Ecto neural progenitor cell (in vitro differentiated cells): ENCODE measurements around the gene C1QTNF2.

ENCODE experiments used
- DNase-seq: peaks from one replicate; pipeline ENCODE4 v3.0.0-alpha.2; 2018; ENCODE audit warnings: low spot score

Gene C1QTNF2

DNA sequence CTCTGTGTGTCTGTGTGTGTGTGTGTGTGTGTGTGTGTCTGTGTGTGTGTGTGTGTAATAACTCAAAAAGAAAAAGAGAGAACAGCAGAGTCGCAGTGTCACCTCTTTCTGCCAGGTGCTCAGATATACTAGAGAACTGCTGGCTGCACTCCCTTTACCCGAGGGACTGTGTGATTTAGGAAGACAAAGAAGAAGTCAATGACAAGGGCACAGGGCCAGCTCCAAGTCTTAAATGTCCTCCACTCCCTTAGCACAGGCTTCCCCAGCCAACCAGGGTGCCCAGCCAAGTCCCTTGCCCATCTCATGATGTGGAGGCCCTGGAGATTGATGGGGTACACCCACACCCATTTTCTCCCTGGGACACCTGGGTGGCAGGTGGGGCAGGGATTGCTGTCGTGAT lies 66.7 kb downstream of the C1QTNF2 start:
- no peak for DNase-seq

DNA sequence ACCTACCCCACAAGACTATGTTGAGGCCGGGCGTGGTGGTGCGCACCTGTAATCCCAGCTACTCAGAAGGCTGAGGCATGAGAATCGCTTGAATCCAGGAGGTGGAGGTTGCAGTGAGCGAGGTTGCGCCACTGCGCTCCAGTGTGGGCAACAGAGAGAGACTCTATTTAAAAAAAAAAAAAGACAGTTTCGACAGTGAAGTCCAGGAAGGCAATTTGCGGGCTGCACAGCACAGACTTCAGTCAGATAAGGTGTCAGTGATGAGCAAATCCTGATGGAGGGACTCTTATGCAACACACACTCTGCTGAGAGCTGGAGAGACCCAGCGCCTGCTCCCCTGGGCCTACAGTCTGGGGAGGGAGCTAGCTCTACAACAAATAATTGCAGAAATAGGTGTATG lies 72.2 kb downstream of the C1QTNF2 start:
- no peak for DNase-seq

DNA sequence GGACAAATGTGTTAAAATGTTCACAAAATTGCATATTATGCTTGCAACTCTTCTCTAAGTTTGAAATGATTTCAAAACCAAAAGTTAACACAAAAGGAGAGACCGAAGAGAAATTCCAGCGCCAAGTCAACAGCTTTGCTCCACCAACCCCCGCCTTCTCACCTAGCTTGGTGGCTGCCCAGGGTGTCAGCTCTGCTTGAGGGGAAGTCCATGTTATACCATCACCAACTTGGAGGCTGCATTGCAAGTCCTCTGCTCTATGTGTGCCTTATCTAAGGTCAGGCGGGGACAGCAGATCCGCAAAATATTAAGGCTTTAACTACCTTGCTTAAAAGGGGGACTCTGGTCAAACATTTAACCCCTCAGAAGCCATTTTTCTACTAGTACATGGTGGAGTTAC lies 72.7 kb downstream of the C1QTNF2 start:
- DNase-seq = no peak
